Fibroblast of pulmonary artery (primary cell): ENCODE measurements around the gene LRRK1.

Source experiments
- DNase-seq: peaks from one replicate; pipeline ENCODE4 v3.0.0-alpha.2; 2010; ENCODE audit warnings: low read depth
- H3K4me3 ChIP-seq: replicated peaks from 2 replicates; pipeline ENCODE4 v1.5.1; 2011; ENCODE audit warnings: low read depth, mild to moderate bottlenecking, control low read depth, low read length, moderate library complexity
- CTCF ChIP-seq: IDR thresholded peaks from 2 replicates; pipeline ENCODE4 v1.5.1; 2011; ENCODE audit warnings: mild to moderate bottlenecking, control low read depth, low read length, inconsistent platforms; ENCODE audit errors: missing control alignments

LRRK1 gene

GRCh38 chr15:100926971-100927756, 8.0 kb downstream of the LRRK1 start:
- no peak overlapping the region for H3K4me3 ChIP-seq
- DNase-seq = no peak
- TF ChIP-seq CTCF = no peak

- H3K4me3 ChIP-seq = no peak overlapping the region
- DNase-seq = no peak
- TF ChIP-seq CTCF = no peak
Measured at GRCh38 chr15:100928632-100929280, 9.6 kb downstream of the LRRK1 start.

- DNase-seq = no peak
- no peak for TF ChIP-seq CTCF
- no peak overlapping the region for H3K4me3 ChIP-seq
Measured at GRCh38 chr15:100929641-100930042, 10.5 kb downstream of the LRRK1 start.

- no peak for TF ChIP-seq CTCF
- no peak overlapping the region for H3K4me3 ChIP-seq
- DNase-seq = no peak
Measured at GRCh38 chr15:100930306-100930848, 11.2 kb downstream of the LRRK1 start.

- TF ChIP-seq CTCF = no peak
- no peak for DNase-seq
- H3K4me3 ChIP-seq = no peak overlapping the region
Measured at GRCh38 chr15:100931143-100931890, 12.2 kb downstream of the LRRK1 start.

- H3K4me3 ChIP-seq = no peak overlapping the region
- no peak for TF ChIP-seq CTCF
- DNase-seq = no peak
Measured at GRCh38 chr15:100932676-100933348, 13.7 kb downstream of the LRRK1 start.
